Keratinocyte (primary cell): ENCODE data around the gene TGIF1.

ENCODE experiments used
- CTCF ChIP-seq, 3 experiments: IDR thresholded peaks in 1 of 3; conservative IDR thresholded peaks in 1 of 3; optimal IDR thresholded peaks in 1 of 3; 2 replicates in 2 of 3; 3 replicates in 1 of 3; pipeline versions ENCODE3 to v1.5.1; 2011; ENCODE audit warnings: low read length in 3 of 3, mild to moderate bottlenecking in 3 of 3, moderate library complexity in 2 of 3, control low read depth in 1 of 3, inconsistent platforms in 1 of 3; ENCODE audit not compliant: insufficient read depth in 2 of 3; ENCODE audit errors: extremely low read depth in 1 of 3
- EZH2 ChIP-seq: IDR thresholded peaks from one replicate; pipeline ENCODE4 v1.6.1; 2012; ENCODE audit warnings: inconsistent platforms, mild to moderate bottlenecking, low read length, moderate library complexity

GRCh38 chr18:3479978-3480509 is 30.1 kb downstream of the TGIF1 start:
- TF ChIP-seq CTCF (optimal IDR thresholded peaks at IDR 0.05 in 1 of 3, IDR thresholded peaks at IDR 0.05 in 1 of 3, conservative IDR thresholded peaks at IDR 0.05 in 1 of 3; ENCODE audit: extremely low read depth in 1 of 3, insufficient read depth in 2 of 3, low read length in 3 of 3) (no peak), EZH2 (no peak)
